DND-41 (cell line): ENCODE measurements around the gene KPTN.

ENCODE experiments used
- ATAC-seq: fragments of 200-7000 bp; cut with Tn5 transposase; 3 replicates; pipeline ENCODE4 v1.9.1; 2021; ENCODE audit warnings: low read depth; ENCODE audit not compliant: insufficient read depth
- DNase-seq: peaks from one replicate; pipeline ENCODE4 v3.0.0-alpha.2; 2020
- H2AFZ ChIP-seq: 2 replicates; pipeline ENCODE4 v1.6.0; 2012; ENCODE audit warnings: low read depth, low read length
- H3K27ac ChIP-seq: 2 replicates; pipeline ENCODE4 v1.5.1; 2012; ENCODE audit warnings: low read length, inconsistent platforms
- H3K27me3 ChIP-seq: fragments of 200-600 bp; sonication (generic); 2 replicates; pipeline ENCODE4 v1.6.0; 2012; ENCODE audit warnings: low read length, mild to moderate bottlenecking, inconsistent platforms; ENCODE audit not compliant: insufficient read depth, poor library complexity
- H3K36me3 ChIP-seq: 2 replicates; pipeline ENCODE4 v1.5.1; 2012; ENCODE audit warnings: low read length, inconsistent platforms; ENCODE audit not compliant: insufficient read depth
- H3K4me1 ChIP-seq: 2 replicates; pipeline ENCODE4 v1.5.1; 2012; ENCODE audit warnings: mild to moderate bottlenecking, low read length; ENCODE audit not compliant: insufficient read depth
- H3K4me2 ChIP-seq: 2 replicates; pipeline ENCODE4 v1.6.0; 2012; ENCODE audit warnings: mild to moderate bottlenecking, moderate library complexity, low read length, inconsistent platforms; ENCODE audit not compliant: insufficient read depth
- H3K4me3 ChIP-seq, 2 experiments: fragments of 200-600 bp in 1 of 2; shearing (Covaris generic) in 1 of 2; 2 replicates each; pipeline ENCODE4 v1.5.1; 2012 to 2016; ENCODE audit warnings: inconsistent platforms in 2 of 2, low read length in 2 of 2, mild to moderate bottlenecking in 2 of 2, low read depth in 1 of 2, moderate library complexity in 1 of 2
- H3K79me2 ChIP-seq: 2 replicates; pipeline ENCODE4 v1.6.0; 2012; ENCODE audit warnings: low read length, inconsistent platforms; ENCODE audit not compliant: insufficient read depth
- H3K9ac ChIP-seq: 2 replicates; pipeline ENCODE4 v1.6.0; 2012; ENCODE audit warnings: low read depth, mild to moderate bottlenecking, inconsistent platforms, low read length, moderate library complexity
- H3K9me3 ChIP-seq: 2 replicates; pipeline ENCODE4 v1.5.1; 2012; ENCODE audit warnings: low read length, moderate library complexity, mild to moderate bottlenecking, inconsistent platforms; ENCODE audit not compliant: insufficient read depth, severe bottlenecking
- H4K20me1 ChIP-seq: 2 replicates; pipeline ENCODE4 v1.6.0; 2012; ENCODE audit warnings: low read length; ENCODE audit not compliant: insufficient read depth
- EZH2 ChIP-seq: IDR thresholded peaks from 3 replicates; pipeline ENCODE4 v1.6.1; 2012; ENCODE audit warnings: borderline replicate concordance, low read depth, mild to moderate bottlenecking, moderate library complexity, low read length, inconsistent platforms; ENCODE audit not compliant: severe bottlenecking
- TF ChIP-seq, protein P1 (sequence below): IDR thresholded peaks from 2 replicates; pipeline ENCODE4 v1.5.1; 2012; ENCODE audit warnings: borderline replicate concordance, low read length, moderate library complexity, mild to moderate bottlenecking; ENCODE audit not compliant: poor library complexity, severe bottlenecking; ENCODE audit errors: extremely low read depth

The KPTN gene

DNA sequence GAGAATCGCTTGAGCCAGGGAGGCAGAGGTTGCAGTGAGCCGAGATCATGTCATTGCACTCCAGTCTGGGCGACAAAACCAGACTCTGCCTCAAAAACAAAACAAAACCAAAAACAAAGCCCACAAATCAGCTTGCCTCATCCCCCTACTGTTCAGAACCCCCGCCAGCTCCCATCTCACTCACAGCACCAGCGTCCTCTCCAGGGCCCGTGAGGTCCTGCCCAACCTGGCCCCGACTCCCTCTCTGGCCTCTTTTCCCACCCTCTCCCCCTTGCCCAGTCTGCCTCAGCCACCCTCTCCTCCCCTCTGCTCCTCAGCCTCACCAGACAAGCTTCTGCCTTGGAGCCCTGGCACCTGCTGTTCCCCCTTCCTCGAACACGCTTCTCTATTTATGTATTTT is 16.1 kb downstream of the KPTN start:
- no peaks in the 10 kb centered on the region for H3K27me3 ChIP-seq

DNA sequence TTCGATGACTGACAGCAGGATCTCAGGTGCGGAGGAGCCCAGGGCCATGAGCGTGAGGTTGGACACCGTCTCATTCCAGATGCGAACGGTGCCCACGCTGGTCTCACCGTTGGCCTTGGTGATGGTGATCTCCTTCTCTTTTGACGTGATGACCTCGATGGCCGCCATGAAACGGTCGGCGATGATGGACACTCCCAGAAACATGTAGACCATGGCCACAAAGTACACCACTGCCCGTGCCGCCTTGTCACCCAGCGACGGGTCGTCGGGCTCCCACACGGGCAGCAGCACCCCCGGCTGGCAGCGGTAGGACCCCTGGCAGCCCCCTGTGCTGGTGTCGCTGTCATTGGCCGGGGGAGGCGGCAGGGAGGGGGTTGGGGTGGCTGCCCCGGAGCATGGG is 18.1 kb downstream of the KPTN start:
- Histone ChIP-seq H2AFZ (no peak overlapping the region), H3K4me2 (no peak overlapping the region), H3K4me3 (no peak overlapping the region), H3K9me3 (no peaks in the 10 kb centered on the region), H3K36me3 (no peaks in the 10 kb centered on the region), H3K4me1 (no peaks in the 10 kb centered on the region), H4K20me1 (peaks cover 7% of the 10 kb centered on the region; the same call in 1 of the 2 replicates), H3K27me3 (no peaks in the 10 kb centered on the region), H3K27ac (no peak overlapping the region), H3K9ac (no peak overlapping the region), H3K79me2 (no peaks in the 10 kb centered on the region)
- TF ChIP-seq, protein P1, sequence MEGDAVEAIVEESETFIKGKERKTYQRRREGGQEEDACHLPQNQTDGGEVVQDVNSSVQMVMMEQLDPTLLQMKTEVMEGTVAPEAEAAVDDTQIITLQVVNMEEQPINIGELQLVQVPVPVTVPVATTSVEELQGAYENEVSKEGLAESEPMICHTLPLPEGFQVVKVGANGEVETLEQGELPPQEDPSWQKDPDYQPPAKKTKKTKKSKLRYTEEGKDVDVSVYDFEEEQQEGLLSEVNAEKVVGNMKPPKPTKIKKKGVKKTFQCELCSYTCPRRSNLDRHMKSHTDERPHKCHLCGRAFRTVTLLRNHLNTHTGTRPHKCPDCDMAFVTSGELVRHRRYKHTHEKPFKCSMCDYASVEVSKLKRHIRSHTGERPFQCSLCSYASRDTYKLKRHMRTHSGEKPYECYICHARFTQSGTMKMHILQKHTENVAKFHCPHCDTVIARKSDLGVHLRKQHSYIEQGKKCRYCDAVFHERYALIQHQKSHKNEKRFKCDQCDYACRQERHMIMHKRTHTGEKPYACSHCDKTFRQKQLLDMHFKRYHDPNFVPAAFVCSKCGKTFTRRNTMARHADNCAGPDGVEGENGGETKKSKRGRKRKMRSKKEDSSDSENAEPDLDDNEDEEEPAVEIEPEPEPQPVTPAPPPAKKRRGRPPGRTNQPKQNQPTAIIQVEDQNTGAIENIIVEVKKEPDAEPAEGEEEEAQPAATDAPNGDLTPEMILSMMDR, result no peak
- TF ChIP-seq EZH2, result no peak
- no peak for ATAC-seq
- DNase-seq, result no peak

More for the DNA sequence above, 16.1 kb downstream of the KPTN start:
- peaks cover 16% of the 10 kb centered on the region for H4K20me1 ChIP-seq
- no peak for DNase-seq
- no peak overlapping the region for H2AFZ ChIP-seq
- no peak for ATAC-seq
- H3K79me2 ChIP-seq, result no peaks in the 10 kb centered on the region
- H3K36me3 ChIP-seq, result no peaks in the 10 kb centered on the region
- no peak overlapping the region for H3K9ac ChIP-seq
- no peak overlapping the region for H3K27ac ChIP-seq
- H3K4me2 ChIP-seq, result no peak overlapping the region
- peaks cover 10% of the 10 kb centered on the region for H3K4me1 ChIP-seq
- H3K9me3 ChIP-seq, result no peaks in the 10 kb centered on the region
- no peak overlapping the region for H3K4me3 ChIP-seq
- no peak for TF ChIP-seq EZH2
- TF ChIP-seq, protein P1, result no peak

DNA sequence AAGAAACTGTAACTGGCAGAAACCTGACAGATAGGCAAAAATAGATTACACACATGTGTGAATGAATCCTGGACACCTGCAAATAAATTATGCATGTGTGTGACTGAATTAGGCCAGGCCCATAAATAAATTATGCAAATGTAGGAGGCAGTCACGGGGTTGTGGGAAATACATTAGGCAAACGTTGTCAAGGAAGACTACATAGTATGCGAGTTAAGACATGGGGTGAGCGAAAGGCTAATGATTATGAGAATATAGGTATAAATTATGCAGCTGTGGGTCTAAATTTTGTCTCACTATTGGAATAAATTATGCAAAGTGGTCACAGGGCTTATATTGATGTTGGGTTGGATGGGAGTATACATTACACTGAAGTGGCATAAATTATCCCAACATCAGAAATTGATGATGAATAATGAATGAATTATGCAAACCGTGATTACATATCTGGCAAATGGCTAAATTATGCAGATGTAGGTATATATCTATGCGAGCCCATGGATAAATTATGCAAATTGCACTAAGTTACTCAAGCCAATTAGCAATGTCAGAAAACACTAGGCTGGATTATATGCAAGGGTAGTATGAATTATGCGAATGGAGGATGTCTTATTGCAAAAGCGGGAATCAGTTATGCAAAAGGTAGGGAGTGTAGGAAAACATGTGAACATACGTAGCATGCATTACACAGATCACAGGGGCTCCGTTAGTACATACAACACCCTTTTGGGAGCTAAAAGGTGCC is 19.2 kb downstream of the KPTN start:
- Histone ChIP-seq H3K4me2 (no peak overlapping the region), H4K20me1 (peaks cover 7% of the 10 kb centered on the region; the same call in 1 of the 2 replicates), H3K27me3 (no peaks in the 10 kb centered on the region), H3K27ac (no peak overlapping the region), H3K79me2 (no peaks in the 10 kb centered on the region), H3K4me1 (no peaks in the 10 kb centered on the region), H3K4me3 (no peak overlapping the region), H3K36me3 (no peaks in the 10 kb centered on the region), H3K9me3 (no peaks in the 10 kb centered on the region), H2AFZ (no peak overlapping the region), H3K9ac (no peak overlapping the region)
- TF ChIP-seq EZH2, result no peak
- TF ChIP-seq, protein P1, result no peak
- DNase-seq (no peak), ATAC-seq (no peak)

DNA sequence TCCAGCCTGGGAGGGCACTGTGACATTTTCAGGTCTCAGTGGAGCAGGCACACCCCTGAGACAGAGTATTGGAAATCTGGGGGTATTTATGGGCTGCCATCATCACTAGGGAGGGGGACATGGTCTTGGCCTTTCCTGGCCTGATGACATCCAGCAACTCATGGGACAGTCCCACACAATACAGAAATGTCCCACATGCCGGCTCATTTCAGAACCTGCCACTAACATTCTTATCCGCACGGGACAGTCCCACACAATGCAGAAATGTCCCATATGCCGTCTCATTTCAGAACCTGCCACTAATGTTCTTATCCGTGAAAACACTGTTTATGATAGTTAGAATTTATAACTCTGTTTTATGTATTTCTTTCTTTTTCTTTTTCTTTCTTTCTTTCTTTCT is 22.1 kb downstream of the KPTN start:
- TF ChIP-seq EZH2, result no peak
- TF ChIP-seq, protein P1, result no peak
- Histone ChIP-seq H3K27me3 (peaks cover 11% of the 10 kb centered on the region), H3K27ac (no peak overlapping the region), H2AFZ (no peak overlapping the region), H3K4me2 (no peak overlapping the region), H3K9me3 (no peaks in the 10 kb centered on the region), H3K9ac (no peak overlapping the region), H4K20me1 (peaks cover 3% of the 10 kb centered on the region), H3K4me1 (no peaks in the 10 kb centered on the region), H3K36me3 (no peaks in the 10 kb centered on the region), H3K4me3 (no peak overlapping the region), H3K79me2 (no peaks in the 10 kb centered on the region)
- no peak for DNase-seq
- no peak for ATAC-seq
